Measurements from ENCODE around the gene ZNF609. TPM values are rescaled to one million over a fixed set of nuclear protein-coding genes. Genes with fewer than 3 reads are reported as not detected.

Gene ZNF609
- polyA plus RNA-seq, 3 donors, result 1.3 to 13.2 (median 1.7) TPM

- WGBS (ENCODE audit: insufficient coverage), result no CpG with 5 or more reads among the region's 4 CpGs
- intact Hi-C loops (cut with micrococcal nuclease), result no loop called here
Observed at GRCh38 chr15:64466408-64467141, 6.2 kb downstream of the ZNF609 start.

GRCh38 chr15:64472161-64472560 lies 11.8 kb downstream of the ZNF609 start:
- H3K9ac ChIP-seq (ENCODE audit: insufficient read depth, low read length, poor library complexity, severe bottlenecking), result no peak overlapping the region
- H3K36me3 ChIP-seq (replicated peaks in 1 of 2; ENCODE audit: control insufficient read depth in 1 of 2, insufficient read depth in 2 of 2, low read length in 2 of 2), result peaks cover 2 to 46% of the 10 kb centered on the region in 2 donors
- H4K20me1 ChIP-seq (ENCODE audit: insufficient read depth, low read length), result peaks cover 95% of the 10 kb centered on the region
- H3K4me3 ChIP-seq (replicated peaks in 1 of 3; ENCODE audit: low read depth in 2 of 3, low read length in 3 of 3), result no peak overlapping the region
- Mint-ChIP-seq H3K36me3 (peaks cover 20 to 54% of the 10 kb centered on the region in 2 donors), H3K4me1 (peaks cover 28% of the 10 kb centered on the region), H3K27me3 (ENCODE audit: low read depth in 3 of 3) (peaks cover 0 to 2% (median 0%) of the 10 kb centered on the region in 3 donors), H3K27ac (peak overlapping the region in 2 of 7 donors; percentile 30 to 46), H3K4me3 (no peak overlapping the region), H3K9me3 (peaks cover 0 to 2% (median 0%) of the 10 kb centered on the region in 7 donors)
- no CpG with 5 or more reads among the region's 4 CpGs for WGBS (ENCODE audit: insufficient coverage)
- peaks cover 0 to 8% of the 10 kb centered on the region in 2 donors for H3K4me1 ChIP-seq (ENCODE audit: control insufficient read depth in 1 of 2, insufficient read depth in 2 of 2, low read length in 2 of 2)
- no peaks in the 10 kb centered on the region for H3K27me3 ChIP-seq (ENCODE audit: control insufficient read depth in 2 of 2, insufficient read depth in 2 of 2, low read length in 2 of 2)
- no peak for DNase-seq
- no peak for TF ChIP-seq CTCF (IDR thresholded peaks at IDR 0.05)
- no peaks in the 10 kb centered on the region for H3K9me3 ChIP-seq (replicated peaks in 1 of 2; ENCODE audit: control insufficient read depth in 1 of 2, insufficient read depth in 1 of 2, low read length in 2 of 2)
- no peak overlapping the region for H3K4me2 ChIP-seq (replicated peaks; ENCODE audit: extremely low read depth, low read length, poor library complexity, severe bottlenecking)
- H2AFZ ChIP-seq (ENCODE audit: insufficient read depth, low read depth, low read length, poor library complexity, severe bottlenecking), result no peak overlapping the region
- peaks cover 93% of the 10 kb centered on the region for H3K79me2 ChIP-seq (ENCODE audit: insufficient read depth, low read length)
- intact Hi-C loops (cut with micrococcal nuclease), result no loop called here
- no peak overlapping the region for H3K27ac ChIP-seq (ENCODE audit: low read depth in 1 of 2, low read length in 2 of 2)

More at GRCh38 chr15:64466408-64467141, 6.2 kb downstream of the ZNF609 start:
- DNase-seq, result no peak
- Mint-ChIP-seq H3K27ac (peak overlapping the region in 3 of 7 donors; percentile 40 to 78 (median 52)), H3K4me1 (peaks cover 66% of the 10 kb centered on the region), H3K9me3 (no peaks in the 10 kb centered on the region), H3K4me3 (no peak overlapping the region), H3K36me3 (peaks cover 13 to 35% of the 10 kb centered on the region in 2 donors), H3K27me3 (ENCODE audit: low read depth in 3 of 3) (no peaks in the 10 kb centered on the region)
- H3K4me3 ChIP-seq (replicated peaks in 1 of 3; ENCODE audit: low read depth in 2 of 3, low read length in 3 of 3), result no peak overlapping the region
- no peak overlapping the region for H2AFZ ChIP-seq (ENCODE audit: insufficient read depth, low read depth, low read length, poor library complexity, severe bottlenecking)
- H3K27me3 ChIP-seq (ENCODE audit: control insufficient read depth in 2 of 2, insufficient read depth in 2 of 2, low read length in 2 of 2), result no peaks in the 10 kb centered on the region
- no peak for TF ChIP-seq CTCF (IDR thresholded peaks at IDR 0.05)
- H3K36me3 ChIP-seq (replicated peaks in 1 of 2; ENCODE audit: control insufficient read depth in 1 of 2, insufficient read depth in 2 of 2, low read length in 2 of 2), result peaks cover 2 to 21% of the 10 kb centered on the region in 2 donors
- peak overlapping the region in 1 of 2 donors; percentile 54 for H3K27ac ChIP-seq (ENCODE audit: low read depth in 1 of 2, low read length in 2 of 2)
- no peak overlapping the region for H3K4me2 ChIP-seq (replicated peaks; ENCODE audit: extremely low read depth, low read length, poor library complexity, severe bottlenecking)
- H4K20me1 ChIP-seq (ENCODE audit: insufficient read depth, low read length), result peaks cover 99% of the 10 kb centered on the region
- peaks cover 97% of the 10 kb centered on the region for H3K79me2 ChIP-seq (ENCODE audit: insufficient read depth, low read length)
- no peak overlapping the region for H3K9ac ChIP-seq (ENCODE audit: insufficient read depth, low read length, poor library complexity, severe bottlenecking)
- H3K4me1 ChIP-seq (ENCODE audit: control insufficient read depth in 1 of 2, insufficient read depth in 2 of 2, low read length in 2 of 2), result peaks cover 17 to 51% of the 10 kb centered on the region in 2 donors
- no peaks in the 10 kb centered on the region for H3K9me3 ChIP-seq (replicated peaks in 1 of 2; ENCODE audit: control insufficient read depth in 1 of 2, insufficient read depth in 1 of 2, low read length in 2 of 2)

Measured in CD14-positive monocyte (primary cell).